HG03135 (cell line): ENCODE data around the gene EDN2.
A peak's percentile ranks its signal among the peaks of the same experiment; 100 is the strongest.

Source experiments
- ATAC-seq: cut with Tn5 transposase; IDR thresholded peaks from one replicate; pipeline ENCODE4 v1.9.1; 2021; ENCODE audit warnings: mild to moderate bottlenecking, moderate library complexity; ENCODE audit not compliant: unreplicated experiment

Gene EDN2

DNA sequence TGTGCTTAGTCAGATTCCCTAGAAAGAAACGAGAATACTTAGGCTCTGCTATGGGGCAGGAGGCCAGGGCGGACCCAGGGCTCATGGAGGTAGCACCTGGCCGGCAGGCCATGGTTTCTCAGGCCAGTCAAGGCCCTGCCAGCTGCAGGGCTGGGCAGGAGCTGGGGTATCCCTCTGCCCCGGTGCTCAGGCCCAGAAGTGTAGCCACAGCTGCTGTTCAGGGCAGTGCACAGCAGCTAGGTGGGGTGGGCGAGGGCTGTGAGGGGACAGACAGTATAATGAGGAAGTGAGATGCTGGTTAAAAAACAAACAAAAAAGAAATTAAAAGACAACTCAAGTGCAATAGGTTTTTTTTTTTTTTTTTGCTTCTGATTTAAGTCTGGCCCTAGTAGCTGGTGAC is 34.0 kb upstream of the EDN2 start:
- ATAC-seq, result no peak

- ATAC-seq, result no peak
Observed at GRCh38 chr1:41517062-41517438, 32.6 kb upstream of the EDN2 start.

GRCh38 chr1:41516168-41517061 is 31.9 kb upstream of the EDN2 start:
- peak; percentile 61 for ATAC-seq

- ATAC-seq, result no peak
Observed at GRCh38 chr1:41515778-41516167, 31.3 kb upstream of the EDN2 start.

DNA sequence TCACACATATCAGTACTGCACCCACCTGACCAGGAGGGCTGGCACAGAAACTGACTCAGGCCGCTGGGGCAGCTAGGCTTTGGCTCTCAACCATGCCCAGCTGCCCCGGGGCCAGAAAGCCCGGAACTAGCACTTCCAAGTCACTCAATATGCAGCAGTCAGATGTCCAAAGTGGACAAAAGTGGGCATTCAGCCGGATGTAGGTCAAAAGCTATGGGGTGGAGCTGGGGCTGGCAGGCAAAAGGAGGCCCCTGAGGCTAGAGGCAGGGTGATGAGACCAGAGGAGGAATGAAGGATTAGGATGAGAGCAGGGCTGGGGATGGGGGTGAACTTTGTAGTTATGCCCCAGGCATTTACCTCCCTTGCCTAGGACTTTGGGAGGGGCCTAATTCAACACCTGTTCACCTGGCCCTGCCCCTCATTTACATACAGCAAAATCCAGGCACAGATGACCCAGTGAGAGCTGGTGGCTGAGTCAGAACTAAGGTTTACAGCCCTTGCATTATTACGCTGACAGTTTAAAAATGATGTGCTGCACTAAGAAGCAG is 30.7 kb upstream of the EDN2 start:
- no peak for ATAC-seq

GRCh38 chr1:41514381-41514780 is 29.9 kb upstream of the EDN2 start:
- ATAC-seq, result no peak

DNA sequence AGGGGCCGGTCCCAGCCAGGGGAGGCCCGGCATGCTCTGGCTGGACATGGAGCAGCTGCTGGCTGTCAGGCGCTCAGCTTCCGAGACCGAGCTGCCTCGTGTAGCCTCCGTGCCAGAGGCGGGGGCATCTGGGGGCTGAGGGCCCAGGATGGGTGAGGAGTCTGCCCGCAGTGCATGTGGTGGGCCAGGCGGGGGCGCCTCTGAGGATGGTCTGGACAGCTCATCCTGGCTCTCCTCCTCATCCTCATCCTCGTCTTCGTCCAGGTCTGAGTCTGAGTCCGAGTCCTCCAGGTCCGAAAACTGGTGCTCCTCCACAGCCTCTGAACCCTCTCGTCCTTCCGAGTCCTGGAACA is 28.9 kb upstream of the EDN2 start:
- no peak for ATAC-seq

GRCh38 chr1:41512701-41513382 is 28.4 kb upstream of the EDN2 start:
- no peak for ATAC-seq

DNA sequence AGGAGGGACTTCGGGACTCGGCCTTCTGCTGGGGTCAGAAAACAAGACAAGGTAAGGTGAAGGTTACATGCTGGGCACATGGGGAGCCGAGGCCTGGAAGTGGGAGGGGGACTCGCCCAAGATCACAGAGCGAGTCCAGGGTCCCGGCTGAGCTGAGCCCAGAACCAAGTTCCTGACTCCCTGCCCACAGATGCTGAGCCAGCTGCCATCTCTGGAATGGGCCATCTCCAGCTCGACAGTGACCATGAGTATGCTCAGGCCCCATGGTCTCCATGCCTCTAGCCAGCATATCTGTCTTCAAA is 26.7 kb upstream of the EDN2 start:
- no peak for ATAC-seq

DNA sequence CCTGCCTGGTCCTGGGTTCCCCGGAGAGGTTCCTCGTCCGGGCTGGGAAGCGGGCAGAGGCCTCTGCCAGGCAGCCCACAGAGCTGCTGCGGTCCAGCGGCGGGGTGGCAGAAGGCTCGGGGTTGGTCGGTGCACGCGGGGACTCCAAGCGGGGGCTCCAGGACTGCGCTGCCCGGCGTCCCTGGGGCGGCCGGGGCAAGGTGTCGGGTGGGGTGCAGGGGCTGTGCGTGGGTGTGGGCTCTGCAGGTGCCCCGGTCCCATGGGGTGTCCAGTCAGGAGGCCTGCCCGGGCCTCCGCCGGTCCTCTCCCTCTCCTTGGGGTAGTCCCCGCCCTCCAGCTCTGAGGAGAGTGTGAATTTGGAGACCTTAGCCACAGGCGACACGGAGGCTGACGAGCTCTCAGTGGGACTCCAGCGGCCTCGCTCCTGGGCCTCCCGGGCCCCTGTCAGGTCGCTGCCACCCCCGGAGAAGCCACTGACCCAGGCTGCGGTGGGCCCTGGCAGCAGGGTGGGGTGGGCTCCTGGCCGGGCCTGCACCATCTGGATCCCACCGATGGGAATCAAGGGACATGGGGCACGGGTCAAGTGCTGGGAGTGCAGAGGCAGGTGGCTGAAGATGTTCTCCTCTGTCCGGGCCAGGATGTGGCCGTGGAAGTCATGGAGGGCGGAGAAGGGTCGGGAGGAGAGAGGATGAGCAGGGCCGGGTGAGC is 26.2 kb upstream of the EDN2 start:
- ATAC-seq, result no peak

DNA sequence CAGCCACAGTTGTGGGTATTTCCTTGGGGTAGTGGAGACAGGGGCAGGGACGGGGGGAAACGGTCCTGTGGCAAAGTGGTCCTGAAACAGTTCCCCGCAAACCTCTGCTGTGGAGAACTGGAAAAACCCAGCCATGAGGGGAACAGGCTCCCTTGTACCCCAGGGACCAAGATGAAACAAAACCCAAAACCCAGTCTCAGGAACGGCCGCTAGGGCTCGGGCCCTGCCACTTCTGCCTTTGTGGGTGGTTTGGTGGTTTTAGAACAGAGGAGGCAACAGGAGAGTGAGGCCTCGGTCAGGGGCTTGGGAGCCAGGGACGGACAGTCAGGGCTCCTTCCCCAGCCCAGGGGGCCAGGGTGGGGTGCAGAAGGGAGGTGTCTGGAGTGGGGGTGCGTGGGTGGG is 24.8 kb upstream of the EDN2 start:
- ATAC-seq, result no peak

DNA sequence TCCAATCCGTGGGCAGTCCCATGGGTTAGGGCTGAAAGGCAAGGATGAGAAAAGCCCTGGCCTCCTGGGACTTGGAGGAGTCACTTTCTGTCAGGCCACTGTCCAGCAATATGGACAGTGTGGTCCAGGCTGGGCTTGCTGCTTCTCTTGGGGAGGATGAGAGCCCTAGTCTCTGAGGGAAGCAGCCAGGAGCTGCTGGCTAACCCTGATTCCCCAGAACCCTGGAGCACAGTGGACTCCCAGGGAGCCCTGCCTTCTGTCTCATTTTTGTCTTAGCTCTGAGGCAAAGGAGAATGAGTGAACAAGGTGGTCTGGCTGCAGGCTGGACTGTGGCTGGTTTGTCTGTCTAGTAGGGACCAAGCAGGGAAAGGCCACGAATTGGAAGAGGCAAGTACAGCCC is 23.8 kb upstream of the EDN2 start:
- no peak for ATAC-seq

GRCh38 chr1:41507836-41508235 is 23.4 kb upstream of the EDN2 start:
- ATAC-seq, result no peak

DNA sequence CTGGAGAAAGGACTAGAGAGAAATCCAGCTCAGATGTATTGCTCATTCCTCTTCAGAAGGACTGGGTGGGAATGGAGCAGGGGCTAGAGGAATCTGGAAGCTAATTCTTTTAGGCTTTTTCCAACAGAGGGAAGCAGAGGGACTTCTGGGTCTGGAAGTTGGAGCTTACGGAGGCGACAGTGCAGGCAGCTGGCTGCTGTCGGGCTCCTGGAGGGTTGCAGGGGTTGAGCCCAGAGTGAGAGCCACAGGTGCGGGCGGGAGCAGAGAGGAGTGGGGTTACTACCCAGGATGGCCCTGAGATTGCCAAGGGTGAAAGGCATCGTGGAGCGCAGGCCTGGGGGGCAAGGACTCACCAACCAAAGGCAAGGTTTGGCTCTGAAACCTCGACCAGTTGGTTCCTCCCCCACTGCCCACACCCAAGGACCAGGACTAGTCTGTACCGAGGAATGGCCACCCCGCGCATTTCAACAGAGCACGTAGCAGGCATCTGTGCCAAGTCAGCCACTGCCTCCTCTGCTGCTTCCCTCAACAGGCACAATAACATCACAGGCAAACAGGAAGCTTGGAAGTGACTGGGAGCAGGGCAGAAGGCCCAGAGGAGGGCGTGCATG is 22.7 kb upstream of the EDN2 start:
- ATAC-seq, result no peak

DNA sequence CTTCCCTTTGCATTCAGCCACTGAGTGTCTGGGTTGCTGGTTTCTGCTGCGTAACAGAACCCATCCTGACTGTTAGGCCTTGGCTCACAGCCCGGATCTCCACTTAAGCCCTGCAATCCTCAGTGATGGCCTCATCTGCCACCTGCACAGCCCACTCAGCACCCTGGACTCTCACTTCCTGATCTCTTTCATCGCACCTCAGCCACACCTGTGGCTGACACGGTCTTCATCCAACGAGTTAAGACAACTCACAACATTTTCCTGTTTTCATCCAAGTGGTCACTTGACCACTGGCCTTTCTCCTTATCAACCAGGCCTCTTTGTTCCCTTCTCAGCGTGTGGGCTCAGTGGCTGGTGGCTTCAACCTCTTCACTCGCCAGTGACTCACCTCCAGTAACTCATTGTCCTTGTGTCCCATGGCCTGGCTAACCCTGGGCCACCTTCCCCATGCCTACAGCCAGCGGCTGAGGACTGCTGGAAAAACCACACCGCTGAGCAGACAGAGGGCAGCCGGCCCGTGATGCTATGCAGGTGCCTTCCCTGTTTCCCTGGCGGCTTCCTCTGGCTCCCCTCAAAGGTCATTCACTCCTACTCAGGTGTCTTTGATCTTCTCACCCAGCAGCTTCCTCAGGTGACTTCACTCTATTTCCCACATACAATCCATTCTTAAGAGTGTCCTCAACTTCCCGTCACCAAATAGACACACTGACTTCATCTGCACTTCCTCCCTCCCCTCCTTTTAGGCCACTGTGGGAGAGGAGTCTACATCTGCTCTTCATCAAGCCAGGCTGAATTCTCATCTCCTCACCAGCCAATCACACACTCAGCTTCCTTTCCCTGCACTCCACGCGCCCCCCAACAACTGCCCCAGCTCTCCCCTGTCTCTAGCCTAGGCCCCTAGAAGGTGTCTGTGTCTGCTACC is 19.9 kb upstream of the EDN2 start:
- no peak for ATAC-seq

- ATAC-seq, result no peak
Observed at GRCh38 chr1:41503538-41504113, 19.1 kb upstream of the EDN2 start.

DNA sequence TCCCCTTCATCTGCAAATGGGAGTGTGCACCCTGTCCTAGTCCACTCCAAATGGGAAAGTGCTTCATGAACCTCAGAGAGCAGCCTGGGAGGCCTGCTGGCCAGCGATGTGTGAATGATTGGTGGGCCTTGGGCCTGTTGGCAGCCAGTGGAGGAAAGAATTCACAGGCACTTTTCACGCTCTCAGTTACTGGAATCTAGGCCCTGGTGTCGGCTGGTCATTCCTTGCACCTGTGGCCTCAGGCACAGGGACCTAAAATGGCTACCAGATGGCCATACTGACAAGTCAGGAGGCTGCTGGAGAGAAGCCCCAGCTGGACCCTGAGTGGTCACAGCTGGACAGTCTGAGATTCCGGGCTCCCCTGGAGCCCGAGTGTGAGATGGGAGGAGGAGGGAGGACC is 18.4 kb upstream of the EDN2 start:
- ATAC-seq, result no peak

DNA sequence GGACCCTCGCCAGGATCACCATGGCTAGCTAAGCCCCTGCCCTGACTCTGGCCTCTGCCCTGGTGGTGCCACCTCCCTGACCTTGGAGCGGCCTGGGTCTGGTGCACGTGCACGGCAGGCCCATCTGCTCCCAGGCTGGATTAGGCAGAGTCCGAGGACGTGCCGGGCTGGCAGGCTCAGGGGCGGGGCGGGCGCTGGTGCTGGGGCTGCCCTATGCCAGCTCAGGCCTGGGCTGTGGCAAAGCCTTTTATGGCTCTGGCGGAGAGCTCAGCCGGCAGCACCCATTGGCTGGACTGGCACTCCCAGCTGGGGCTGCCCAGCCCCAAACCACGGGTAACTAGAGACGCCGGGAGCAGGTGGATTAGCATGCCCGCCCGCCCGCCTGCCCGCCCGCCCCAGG is 17.1 kb upstream of the EDN2 start:
- ATAC-seq, result no peak

GRCh38 chr1:41500781-41501518 is 16.5 kb upstream of the EDN2 start:
- no peak for ATAC-seq
